ENCODE measurements around the gene ZDHHC7.

The ZDHHC7 gene

DNA sequence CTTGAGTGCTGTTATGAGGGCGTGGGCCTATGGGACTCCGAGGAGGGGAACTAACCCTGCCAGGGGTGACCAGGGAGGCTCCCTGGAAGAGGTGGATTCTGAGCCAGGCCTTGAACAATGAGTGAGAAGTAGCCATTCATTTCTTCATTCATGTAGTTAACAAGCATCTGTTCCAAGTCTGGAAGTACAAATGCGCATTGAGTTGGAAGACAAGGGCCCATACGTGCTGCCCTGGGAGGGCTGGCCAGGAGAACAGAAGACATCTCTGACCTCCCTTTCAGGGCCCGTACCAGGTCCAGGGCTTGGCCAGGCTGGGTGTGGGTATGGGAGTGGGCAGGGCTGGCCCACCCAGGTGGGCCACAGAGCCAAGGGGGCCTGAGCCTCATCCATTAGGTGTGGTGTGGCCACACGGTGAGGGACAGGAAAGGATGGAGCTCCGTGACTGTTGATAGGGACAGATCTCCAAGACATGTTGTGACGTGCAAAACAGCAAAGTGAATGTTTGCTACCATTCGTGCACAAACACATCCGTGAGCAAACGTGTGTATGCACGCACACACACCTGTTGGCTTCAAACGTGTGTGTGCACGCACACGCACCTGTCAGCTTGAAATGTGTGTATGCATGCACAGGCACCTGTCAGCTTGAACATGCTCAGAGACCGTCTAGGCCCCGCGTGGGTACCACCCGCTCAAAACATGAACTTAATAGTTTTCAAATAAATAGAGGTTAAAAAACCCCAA lies 46.8 kb downstream of the ZDHHC7 start:
- DNase-seq (ENCODE audit: low spot score) = no peak

DNA sequence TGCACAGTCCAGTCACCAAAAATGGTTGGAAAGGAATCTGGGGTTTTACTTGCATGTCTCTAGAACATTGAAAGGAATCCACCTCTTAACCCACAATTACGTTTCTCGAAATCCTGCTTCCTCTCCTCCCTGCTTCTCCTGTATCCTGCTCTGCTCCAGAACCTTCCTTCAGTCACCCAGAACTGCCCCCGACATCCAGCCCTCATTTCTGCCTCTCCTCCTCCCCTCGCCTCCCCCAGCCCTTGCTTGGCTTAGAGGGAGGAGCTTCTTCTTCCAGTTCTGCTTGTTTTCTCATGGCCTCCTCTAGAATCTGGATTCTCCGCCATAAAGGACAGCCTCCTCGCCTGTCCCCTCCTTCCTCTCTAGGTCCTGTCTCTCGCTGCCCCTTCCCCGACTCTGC lies 48.3 kb downstream of the ZDHHC7 start:
- no peak for DNase-seq (ENCODE audit: low spot score)

DNA sequence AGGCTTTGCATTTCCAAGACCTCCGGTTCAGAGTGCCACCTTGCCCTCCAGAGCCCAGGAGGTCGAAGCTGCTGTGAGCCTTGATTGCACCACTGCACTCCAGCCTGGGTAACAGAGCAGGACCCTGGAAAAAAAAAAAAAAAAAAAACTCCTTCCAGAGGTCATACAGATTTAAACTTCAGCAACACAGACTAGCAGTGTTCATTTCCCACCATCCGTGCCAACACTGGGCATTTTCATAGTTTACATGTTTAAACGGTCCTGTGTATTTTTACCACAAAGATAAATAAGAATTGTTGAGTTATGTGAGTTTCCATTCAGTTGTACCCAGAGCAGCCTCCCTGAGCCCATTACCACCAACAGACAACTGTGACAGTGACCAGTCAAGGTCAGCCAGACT lies 50.4 kb downstream of the ZDHHC7 start:
- no peak for DNase-seq (ENCODE audit: low spot score)

DNA sequence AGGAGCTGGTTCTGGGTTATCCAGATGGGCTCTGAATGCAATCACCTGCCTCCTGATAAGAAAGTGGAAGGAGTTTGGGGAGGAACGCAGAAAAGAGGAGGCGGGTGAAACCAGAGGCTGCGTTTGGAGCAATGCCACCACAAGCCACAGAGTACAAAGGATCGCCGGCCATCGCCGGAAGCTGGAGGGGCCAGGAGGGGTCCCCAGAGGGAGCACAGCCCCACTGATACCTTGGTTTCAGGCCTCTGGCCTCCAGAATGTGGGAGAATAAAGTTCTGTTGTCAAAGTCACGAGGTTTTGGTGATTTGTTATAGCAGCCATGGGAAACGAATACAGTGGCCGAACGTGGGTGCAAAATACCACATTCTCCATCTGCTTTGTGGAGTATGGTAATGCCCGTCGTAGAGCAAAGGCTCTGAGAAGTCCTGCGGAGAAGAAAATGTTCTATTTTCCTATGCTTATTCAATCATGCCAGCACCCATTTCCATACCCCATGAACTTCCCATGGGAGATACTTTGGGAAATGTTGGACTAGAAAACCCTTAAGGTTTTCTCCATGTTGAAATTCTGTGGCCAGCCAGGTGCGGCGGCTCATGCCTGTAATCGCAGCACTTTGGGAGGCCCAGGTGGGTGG lies 51.4 kb downstream of the ZDHHC7 start:
- DNase-seq (ENCODE audit: low spot score) = no peak

DNA sequence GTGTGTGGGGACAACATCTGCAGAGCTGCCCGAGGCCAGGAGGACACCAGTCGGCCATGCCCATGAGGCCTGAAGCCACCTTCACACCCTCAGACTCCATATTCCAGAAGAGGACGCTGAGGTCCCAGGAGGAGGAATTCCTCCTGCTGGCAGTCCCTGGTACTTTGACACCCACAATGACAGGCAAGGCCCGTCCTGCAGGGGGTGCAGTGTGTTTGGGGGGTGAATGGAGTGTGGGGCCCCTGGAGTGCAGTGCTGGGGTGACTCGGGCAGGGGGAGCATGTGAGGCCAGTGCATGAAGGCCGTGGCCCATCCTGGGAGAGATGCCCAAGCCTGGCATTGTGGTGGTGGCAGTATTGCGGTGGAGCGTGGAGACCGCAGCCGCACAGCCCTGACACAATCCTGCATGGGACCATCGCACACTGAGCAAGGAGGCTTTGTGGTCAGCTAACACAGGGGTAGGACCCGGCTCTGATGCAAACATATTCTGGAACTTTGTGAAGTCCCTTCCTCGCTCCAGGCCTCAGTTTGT lies 52.2 kb downstream of the ZDHHC7 start:
- DNase-seq (ENCODE audit: low spot score) = no peak

DNA sequence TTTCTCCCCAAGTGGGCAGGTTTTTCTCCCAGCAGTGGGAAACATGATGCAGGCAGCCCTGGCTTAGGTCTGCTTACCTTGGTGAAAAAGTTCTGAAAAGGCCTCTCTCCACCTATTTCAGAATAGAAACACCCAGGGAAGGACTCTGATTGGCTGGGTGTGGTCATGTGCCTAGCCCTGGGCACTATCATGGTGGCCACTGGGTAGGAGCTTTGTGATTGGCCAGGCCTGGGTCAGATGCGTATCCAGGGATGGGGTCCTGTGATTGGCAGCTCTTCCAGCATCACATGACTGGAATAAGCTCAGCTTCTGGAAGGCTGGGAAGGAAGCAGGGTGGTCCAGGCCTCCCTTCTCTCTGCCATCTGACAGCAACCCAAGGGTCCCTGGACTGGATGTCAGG lies 53.5 kb downstream of the ZDHHC7 start:
- DNase-seq (ENCODE audit: low spot score) = no peak

DNA sequence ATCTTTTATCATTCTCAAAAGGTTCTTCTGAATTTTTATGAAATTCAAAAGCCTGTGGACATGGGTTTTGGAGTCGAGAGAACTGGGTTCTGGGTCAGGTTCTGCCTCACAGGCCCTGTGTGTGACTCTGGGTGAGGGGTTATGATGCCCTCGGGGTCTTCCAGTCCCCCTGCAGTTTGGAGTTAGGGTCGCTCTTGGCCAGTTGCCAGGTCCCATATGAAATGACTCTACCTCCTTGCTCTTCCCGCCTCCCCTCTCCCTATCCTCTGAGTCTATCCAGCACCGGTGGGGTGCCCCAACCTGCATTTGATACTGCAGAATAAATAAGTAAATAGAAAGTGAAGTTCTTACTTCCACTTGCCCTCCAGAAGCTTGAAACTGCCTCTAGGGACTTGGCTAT lies 54.1 kb downstream of the ZDHHC7 start:
- DNase-seq (ENCODE audit: low spot score) = no peak

DNA sequence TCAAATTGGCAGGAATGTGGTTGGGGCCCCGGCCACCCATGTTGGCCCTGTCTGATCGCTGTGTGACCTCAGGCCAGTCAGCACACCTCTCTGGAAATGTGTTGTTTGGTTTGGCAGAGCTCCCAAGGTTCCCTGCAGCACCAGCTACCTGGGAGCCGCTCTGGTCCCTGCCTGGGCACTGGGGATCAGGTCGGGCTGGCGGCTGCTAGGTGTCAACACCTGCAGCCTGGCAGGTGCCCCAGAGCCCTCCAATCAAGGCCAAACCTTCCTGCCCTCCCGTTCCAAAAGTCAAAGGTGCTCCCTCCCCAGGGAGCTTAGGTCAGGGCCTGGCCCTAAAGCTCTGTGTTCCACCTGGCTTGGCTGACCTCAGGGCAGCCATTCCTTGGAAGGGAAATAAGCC lies 55.9 kb downstream of the ZDHHC7 start:
- DNase-seq (ENCODE audit: low spot score) = no peak

DNA sequence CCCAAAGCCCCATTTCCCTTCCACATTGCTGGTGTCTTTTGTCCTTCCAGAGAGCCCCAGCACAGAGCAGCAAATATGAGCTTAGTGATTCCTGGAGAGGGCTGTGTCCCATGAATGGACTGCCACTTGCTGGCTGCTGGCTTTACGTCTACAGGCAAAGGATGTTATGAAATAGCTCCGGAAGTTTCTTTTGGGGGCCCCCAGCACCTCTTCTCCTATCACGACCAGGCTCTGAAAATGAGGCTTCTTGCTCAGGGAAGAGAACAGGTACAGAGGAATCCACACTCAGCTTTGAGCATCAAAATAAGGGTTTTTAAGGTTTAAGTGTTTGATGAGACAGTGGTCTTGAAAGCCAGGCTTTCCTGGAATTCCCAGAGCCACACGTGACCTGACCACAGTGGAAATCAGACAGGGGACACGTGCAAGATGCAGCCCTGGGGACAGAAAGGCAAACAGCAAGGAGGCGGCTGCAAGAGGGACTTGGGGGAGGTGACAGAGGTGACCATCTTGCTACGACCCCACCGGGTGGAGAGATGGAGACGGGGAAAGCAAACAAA lies 58.1 kb downstream of the ZDHHC7 start:
- no peak for DNase-seq (ENCODE audit: low spot score)

DNA sequence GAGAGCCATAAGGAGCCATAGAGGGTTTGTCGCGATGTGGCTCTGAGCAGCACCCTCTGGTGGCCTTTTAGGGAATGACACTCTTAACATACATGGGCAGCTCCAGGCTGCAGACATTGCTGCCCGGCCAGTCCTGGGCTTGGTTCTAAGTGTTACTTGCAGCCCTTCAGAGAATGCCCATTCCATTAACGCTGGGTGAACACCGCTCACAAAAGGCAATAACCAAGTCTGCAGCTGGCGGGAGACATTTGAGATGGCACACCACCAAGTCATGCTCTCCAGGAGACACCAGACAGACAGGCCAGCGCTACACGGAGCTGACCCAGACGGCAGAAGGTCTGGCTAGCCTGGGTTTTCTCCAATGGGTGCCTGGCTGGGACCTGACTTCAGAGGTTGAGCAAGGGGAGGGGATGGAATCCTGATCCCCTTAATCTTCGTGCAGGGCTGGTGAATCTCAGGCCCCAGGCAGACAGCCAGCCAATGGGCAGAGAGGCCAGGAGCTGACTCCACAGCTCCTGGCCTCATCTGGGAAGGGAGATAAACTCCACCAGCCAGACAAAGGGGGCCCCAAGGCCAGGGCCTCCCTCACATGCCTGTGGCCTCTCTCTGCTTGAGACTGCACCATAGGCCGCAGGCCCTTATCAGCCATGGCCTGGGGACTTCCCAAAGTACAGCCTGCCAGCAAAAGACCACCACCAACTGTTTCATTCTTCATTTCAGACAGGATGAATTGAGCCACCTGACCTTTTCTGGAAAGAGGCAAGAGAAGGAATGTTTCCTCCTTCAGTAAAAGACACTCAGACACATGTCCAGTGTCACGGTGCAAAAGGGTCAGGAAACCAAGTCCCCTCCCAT lies 58.8 kb downstream of the ZDHHC7 start:
- peak; percentile 85 for DNase-seq (ENCODE audit: low spot score)

DNA sequence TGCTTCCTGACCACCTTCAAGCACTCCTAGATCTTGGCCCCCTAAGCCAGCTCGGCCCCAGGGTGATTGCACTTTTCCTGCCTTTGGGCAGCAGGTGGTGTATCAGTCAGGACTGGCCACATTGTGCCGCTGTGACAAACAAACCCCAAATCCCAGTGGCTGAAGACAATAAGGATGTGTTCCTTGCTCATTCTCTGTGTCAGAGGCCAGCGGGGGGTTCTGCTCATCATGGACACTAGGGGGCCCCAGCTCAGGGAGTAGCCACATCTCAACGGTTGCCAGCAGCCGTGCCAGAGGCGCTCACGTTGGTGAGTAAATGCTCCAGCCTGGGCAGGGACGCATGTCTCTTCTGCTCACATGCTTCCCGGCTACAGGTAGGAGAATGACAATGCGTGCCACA lies 60.4 kb downstream of the ZDHHC7 start:
- no peak for DNase-seq (ENCODE audit: low spot score)

DNA sequence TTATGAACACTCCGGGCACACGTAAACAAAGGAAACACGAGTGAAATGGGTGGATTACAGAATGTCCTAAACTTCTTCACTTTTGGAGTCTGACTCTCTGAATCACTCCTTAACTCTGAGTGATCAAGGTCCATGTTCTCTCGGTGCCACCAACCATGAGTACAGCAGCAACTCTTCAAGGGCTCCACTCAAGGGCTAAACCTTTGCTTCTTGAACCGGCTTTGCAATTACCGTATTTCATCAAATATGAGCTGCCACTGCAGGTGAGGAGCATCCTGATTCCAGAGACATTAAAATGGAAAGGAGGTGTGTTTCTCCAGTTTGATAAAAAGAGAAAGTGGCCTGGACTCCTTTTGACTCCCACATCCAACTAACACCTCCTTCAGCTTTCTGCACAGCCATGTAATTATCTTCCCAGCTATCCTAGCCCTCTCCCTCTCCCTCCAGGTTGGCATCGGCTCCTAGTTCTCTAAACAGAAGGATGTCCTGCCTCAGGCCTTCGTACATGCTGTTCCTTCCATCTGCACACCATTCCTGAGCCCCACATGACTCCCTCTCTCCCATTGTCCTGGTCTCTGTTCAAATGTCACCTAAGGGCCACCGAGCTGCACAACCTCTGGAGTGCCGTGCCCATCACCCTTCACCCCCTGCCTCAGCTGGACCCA lies 61.4 kb downstream of the ZDHHC7 start:
- DNase-seq (ENCODE audit: low spot score) = no peak

DNA sequence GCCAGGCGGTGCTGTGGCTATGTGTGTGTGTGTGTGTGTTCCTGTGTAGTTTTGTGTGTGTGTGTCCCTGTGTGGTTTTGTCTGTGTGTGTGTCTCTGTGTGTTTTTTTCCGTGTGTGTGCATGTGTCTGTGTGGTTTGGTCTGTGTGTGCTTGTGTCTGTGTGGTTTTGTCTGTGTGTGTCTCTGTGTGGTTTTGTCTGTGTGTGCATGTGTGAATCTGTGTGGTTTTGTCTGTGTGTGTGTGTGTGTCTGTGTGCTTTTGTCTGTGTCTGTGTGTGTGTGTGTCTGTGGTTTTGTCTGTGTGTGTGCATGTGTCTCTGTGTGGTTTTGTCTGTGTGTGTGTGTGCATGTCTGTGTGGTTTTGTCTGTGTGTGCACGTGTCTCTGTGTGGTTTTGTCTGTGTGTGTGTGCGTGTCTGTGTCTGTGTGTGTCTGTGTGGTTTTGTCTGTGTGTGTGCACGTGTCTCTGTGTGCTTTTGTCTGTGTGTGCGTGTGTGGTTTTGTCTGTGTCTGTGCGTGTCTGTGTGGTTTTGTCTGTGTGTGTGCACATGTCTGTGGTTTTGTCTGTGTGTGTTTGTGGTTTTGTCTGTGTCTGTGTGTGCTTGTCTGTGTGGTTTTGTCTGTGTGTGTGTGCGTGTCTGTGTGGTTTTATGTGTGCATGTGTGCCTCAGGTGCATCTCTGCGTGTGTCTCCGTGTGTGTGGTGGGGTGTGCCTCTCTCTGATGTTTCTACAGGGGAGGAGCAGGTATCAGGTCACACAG lies 62.3 kb downstream of the ZDHHC7 start:
- DNase-seq (ENCODE audit: low spot score) = no peak

DNA sequence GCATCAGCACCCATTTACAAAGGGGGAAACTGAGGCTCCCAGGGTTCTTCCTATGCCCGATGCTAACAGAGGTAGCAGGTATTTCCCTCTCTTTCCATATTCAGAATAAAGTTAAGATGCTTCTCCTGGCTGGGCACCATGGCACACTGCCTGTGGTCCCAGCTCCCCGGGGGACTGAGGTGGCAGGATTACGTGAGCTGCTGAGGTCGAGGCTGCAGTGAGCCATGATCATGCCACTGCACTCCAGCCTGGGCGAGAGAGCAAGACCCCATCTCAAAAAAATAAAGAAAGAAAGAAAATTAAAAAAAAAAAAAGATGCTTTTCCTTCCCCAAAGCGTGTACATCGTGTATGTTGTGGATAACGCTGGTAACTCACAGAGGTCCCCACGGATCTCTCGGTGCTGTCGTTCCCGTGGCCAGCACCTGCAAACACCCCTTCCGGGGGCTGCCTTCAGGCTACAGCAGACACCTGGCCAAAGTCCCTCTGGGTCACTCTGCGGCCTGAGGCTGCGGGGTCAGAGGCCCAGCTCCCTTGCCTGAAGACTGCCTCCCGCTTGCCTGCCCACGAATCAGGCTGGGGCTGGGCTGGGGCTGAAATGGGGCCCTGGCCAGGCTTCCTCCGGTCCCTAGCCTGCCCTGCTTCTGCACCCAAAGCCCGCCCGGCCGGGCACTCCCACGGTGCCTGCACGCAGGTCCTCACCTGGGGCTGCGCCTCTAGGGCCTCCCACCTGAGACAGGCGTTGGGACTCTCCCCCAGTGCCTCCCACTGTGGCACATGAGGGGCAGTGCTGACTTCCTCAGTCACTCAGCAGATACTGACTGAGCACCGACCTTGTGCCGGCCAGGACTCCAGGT lies 63.1 kb downstream of the ZDHHC7 start:
- DNase-seq (ENCODE audit: low spot score) = no peak

DNA sequence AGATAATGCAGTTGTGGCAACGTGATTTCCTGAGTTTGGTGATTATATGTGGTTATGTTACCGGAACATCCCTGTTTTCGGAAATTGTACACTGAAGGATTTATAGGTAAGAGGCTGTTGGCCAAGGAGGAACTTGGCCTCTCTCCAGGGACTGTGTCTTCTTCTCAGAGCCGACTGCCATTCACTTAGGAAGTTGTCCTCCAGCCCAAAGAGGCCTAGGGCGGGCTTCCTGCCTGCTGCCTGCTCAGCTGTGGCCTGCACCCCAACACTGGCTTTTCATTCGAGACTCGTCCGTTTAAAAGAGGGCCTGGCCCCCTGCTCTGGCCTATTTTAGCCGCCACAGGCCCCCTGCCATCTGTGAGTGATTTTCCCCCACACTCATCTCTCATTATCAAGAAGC lies 64.3 kb downstream of the ZDHHC7 start:
- DNase-seq (ENCODE audit: low spot score) = no peak

DNA sequence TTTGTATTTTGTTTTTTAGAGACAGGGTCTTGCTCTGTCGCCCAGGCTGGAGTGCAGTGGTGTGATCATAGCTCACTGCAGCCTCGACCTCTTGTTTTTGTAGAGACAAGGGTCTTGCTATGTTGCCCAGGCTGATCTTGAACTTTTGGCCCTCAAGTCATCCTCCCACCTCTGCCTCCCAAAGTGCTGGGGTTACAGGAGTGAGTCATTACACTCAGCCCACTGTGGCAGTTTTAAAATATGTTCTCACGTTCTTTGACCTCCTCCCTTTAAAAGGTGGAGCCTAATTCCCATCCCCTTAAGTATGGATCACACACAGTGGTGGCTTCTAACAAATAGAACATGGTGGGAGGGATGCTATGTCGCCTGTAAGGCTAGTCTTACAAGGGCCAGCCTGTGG lies 67.7 kb downstream of the ZDHHC7 start:
- no peak for DNase-seq (ENCODE audit: low spot score)

DNA sequence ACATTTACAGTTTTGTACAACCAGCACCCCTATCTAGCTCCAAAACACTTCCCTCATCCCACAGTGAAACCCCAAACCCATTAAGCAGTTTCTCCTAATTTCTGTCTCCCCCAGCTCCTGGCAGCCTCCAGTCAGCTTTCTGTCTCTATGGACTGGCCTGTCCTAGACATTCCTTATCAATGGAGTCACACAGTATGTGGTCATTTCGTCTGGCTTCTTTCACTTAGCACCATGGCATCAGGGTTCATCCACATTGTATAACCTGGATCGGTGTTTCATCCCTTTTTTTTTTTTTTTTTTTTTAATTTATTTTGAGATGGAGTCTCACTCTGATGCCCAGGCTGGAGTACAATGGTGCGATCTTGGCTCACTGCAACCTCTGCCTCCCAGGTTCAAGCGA lies 68.5 kb downstream of the ZDHHC7 start:
- DNase-seq (ENCODE audit: low spot score) = no peak

DNA sequence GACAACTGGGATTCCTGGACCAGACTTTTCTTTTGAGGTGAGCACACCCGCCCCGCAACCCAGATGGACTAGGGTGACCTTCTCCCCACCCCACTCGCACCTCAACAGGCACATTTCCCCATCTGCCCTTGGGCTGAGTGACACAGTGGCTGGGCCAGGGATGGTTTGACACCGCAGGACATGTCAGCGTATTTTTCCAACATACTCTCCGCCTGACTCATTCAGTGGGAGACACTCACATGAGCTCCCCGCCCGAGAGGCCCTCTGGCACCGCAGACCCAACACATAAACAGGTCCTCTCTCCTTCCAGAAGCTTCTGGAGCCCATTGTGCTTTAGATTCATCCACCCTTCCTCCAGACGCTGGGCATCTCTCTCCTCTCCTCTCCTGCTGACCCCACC lies 69.4 kb downstream of the ZDHHC7 start:
- peak; percentile 84 for DNase-seq (ENCODE audit: low spot score)

DNA sequence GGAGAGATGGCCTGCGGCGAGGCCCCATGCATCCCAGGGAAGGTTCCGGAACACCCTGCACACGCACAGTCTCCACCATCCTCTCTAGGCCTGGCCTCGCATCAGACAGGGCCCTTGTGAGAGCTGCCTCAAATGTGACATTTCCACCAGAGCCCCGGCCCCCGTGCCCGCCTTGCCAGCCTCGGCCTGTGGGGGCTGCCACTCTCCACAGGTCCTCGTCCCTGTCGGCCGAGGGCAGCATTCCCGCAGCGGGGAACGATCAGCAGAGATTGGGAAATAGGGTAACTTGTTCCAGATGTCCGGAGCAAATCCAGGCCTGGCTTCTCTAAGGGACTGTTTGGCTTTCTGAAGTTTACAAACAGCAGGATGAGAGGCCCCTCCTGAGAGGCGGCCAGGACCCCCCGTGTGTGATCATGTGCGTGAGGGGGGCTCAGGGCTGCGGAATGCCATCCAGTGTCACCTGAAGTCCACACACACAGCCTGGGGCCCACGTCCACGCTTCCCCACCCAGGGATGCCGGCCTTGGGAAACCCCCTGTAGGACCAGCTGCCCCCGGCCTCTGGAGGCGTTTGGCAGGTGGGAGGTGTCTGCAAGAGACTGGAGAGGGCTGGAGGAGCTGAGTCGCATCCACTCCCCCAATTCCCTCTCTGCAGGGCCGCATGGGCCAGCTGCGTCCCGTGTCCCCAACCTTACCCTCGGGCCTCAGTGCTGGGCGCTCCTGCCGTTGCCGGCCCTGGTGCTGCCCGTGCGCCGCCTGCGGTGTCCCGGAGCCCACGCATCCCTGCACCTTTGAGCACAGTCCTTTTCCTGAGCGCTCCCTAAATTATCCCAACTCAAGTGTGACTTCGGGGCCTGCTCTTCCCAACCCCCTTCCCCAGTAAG lies 70.4 kb downstream of the ZDHHC7 start:
- peak; percentile 81 for DNase-seq (ENCODE audit: low spot score)

Measured in AG08395 (cell line).